Measurements from ENCODE around the gene SLC22A13. TPM values are rescaled to one million over a fixed set of nuclear protein-coding genes. Genes with fewer than 3 reads are reported as not detected.
"Not testable (repeated sequence)": the region's sequence is repeated elsewhere in the genome, so short reads cannot be mapped to it uniquely, and the experiment has no call there.

The SLC22A13 gene
- total RNA-seq, 1 donor from 2014 or later = 0.95 TPM

DNA sequence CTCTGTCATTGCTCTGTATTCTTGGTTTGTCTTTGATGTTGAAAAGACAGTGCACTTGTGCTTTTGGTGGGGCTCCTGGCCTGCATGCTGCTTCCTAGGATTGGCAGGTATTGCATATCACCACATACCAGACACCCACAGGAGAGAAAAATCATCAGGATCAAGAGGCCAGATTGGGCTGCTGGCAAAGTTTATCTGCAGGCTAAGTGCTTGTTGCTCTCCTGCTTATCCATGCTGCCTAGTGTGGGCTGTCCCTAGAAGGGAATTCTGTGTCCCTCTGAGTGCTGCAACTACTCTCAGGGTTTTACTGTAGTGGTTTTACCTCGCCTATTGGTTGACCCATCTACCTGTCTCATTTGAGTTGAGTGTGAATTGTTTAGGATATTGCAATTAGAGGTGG lies 833 bp upstream of the SLC22A13 start:
- DNase-seq (ENCODE audit: low spot score) = no peak

DNA sequence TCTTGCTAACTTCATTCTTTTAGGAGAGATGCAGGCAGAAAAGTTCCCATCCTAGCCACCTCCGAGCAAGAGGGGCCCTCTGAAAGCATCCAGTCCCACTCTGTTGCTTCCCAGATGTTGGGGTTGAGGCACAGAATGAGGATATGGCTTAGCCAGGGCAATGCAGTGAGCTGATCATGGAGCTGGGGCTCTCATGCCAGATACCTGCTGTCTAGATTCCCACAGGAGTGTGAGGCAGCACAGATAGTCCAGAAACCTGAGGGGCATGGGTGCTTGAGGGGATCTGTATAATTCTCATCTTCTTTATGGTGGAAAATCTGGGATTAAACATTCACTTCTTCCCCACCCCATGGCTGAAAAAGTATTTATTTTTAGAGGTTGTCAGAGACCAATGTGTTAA lies 1.2 kb downstream of the SLC22A13 start:
- DNase-seq (ENCODE audit: low spot score) = no peak

DNA sequence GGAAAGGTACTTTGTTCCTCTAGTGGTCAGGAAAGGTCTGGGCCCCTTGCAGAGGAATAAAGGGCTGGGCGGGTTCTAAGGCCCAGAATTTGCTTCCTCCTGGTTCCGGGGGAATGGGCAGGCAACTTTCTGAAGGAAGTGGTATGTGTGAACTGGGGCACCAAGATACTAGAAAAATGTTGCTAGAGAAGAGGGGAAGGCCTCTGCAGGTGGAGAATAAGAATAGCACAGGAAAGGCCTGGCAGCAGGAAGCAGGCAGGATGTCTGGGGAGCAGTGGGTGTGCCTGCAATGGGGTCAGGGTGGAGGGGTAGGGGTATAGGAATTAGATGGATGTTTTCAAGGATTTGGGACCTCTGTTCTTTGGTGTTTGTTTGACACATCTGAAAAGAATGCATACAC lies 2.0 kb downstream of the SLC22A13 start:
- no peak for DNase-seq (ENCODE audit: low spot score)

DNA sequence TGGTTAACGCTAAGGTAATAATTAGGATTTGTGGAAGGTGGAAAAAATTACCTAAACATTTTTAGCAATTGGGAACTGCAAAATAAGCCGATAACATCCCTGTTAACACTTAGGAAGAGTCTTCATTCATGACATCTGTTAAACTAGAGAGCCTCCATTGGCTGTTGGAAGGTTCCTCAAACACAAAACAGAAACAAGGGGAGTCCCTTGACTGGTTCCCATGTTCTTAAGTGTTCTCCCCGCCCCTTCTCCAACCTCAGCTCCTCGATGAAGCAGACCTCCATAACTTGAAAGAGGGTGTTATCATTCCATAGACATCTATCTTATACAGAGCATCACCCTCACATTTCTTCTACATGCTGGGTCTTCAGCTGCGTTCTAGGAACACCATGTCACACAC lies 2.5 kb downstream of the SLC22A13 start:
- DNase-seq (ENCODE audit: low spot score) = no peak

DNA sequence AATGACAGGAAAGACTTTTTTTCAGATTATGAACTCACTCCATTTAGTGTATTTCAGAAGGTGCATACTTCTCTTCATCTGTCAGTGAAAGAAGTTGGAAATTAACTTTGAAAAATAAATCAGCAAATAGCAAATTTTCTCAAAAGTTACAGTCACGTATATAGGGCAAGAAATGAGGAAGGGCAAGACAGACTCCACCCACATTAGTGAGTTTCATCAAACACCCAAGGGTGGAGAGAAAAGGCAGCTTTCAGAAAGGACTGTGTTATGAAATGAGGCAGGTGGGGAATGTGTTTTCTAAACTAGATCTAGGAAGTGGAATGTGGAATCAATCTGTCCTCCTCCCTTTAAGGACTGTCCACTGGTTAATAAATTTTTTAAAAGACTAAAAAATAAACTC lies 2.9 kb downstream of the SLC22A13 start:
- no peak for DNase-seq (ENCODE audit: low spot score)

DNA sequence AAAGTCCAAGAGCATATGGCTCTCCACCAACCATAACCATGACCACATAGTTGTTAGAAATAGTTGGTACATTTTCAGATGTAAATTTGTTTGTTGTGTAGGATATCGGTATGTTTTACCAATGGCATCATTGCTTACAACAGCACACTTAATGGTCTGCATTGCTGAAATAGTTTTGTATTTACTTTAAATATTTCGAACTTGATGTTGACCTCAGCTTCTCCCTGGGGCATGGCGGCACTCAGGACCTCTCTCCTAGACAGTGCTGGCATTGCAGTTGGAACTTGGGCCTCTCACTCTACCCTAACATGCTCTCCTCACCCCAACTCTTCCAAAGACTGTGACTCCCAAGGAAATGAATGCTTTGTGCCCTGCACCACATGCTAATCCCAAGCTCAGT lies 5.0 kb downstream of the SLC22A13 start:
- no peak for DNase-seq (ENCODE audit: low spot score)

DNA sequence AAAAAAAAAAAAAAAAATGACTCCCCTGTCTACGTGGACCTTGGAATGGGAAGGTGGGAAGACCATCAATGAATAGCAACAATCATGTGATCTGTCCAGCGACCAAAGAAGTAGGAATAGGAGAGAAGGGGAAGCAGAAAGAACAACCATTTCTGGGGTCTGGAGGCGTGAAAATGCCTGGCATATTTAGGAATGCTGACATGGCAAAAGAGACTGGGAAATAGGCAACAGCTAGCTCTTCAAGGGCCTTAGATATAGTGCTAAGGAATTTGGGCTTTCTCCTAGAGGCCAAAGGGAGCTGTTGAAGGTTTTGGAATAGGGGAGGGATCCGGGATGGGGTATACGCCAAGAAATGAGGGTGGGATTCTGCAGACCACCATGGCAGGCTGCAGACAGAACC lies 5.9 kb downstream of the SLC22A13 start:
- no peak for DNase-seq (ENCODE audit: low spot score)

DNA sequence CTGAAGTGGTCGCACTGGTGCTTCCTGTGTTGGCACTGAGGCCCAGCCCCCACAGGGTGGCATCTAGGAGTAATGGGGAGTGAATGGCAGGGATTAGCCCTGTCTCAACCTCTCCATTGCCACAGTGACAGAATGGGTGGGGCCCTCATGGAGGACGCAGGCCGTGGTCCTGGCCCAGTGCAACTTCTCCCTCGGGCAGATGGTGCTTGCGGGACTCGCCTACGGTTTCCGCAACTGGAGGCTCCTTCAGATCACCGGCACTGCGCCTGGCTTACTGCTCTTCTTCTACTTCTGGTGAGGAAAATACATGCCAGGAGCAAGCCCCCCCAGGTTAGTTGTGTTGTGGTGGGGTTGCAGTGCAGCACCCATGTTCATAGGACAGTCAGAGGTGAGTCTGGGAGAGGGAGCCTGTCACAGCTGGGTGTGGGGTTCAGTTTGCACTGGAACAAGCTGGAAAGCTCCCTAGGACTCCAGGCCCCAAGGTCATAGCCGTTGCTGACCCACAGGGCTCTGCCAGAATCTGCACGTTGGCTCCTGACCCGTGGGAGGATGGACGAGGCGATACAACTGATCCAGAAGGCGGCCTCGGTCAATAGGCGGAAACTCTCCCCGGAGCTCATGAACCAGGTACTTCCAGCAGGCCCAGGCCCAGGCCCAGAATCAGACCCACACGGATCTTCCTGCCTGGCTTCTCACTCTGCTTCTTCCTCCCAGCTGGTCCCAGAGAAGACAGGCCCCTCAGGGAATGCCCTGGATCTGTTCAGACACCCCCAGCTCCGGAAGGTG lies 9.4 kb downstream of the SLC22A13 start:
- no peak for DNase-seq (ENCODE audit: low spot score)

DNA sequence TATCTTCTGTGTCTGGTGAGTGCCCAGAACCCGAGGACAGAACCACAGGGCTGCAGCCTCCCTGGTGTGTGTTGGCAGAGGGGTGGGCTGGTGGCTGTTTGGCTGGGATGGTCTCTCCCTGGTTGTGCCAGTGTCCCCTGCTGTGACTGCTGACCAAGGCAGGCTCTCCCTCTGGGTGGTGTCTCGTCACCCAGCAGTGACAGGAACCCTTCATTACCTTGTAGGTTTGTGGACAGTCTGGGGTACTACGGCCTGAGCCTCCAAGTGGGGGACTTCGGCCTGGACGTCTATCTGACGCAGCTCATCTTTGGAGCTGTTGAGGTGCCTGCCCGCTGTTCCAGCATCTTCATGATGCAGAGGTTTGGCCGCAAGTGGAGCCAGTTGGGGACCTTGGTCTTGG lies 10.0 kb downstream of the SLC22A13 start:
- no peak for DNase-seq (ENCODE audit: low spot score)

DNA sequence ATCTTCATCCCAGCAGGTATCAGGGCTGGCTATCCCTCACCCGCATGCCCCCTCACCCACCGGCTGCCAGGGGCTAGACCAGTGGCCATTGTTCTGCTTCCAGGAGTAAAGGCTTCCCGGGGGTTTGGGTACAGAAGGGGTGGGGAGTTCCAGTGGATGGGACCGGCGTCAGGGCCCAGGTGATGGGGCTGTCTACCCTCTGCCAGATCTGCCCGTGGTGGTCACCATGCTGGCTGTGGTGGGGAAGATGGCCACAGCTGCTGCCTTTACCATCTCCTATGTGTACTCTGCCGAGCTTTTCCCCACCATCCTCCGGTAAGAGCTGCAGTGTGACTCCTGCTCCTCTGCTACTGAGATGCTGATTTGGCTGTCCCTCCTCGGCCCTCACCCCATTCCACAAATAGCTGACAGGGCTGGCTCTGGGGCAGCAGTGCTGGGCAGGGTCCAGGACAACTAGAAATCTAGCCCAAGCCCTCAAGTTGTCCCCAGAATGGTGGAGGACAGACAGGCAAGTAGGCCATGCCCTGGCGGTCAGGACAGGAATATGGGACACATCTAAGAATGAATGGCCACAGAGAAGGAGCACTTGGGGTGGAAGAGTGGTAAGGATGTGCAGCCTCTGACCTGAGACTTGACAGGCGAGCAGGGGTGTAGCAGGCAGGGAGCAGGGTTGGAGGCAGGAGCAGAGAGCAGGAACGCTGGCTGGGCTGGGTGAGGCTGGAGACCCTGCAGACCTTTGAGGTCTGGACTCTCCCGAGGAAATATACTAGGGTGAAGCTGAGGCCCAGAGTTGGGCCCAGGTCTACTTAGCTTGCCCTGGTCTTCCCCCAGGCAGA lies 10.7 kb downstream of the SLC22A13 start:
- no peak for DNase-seq (ENCODE audit: low spot score)

DNA sequence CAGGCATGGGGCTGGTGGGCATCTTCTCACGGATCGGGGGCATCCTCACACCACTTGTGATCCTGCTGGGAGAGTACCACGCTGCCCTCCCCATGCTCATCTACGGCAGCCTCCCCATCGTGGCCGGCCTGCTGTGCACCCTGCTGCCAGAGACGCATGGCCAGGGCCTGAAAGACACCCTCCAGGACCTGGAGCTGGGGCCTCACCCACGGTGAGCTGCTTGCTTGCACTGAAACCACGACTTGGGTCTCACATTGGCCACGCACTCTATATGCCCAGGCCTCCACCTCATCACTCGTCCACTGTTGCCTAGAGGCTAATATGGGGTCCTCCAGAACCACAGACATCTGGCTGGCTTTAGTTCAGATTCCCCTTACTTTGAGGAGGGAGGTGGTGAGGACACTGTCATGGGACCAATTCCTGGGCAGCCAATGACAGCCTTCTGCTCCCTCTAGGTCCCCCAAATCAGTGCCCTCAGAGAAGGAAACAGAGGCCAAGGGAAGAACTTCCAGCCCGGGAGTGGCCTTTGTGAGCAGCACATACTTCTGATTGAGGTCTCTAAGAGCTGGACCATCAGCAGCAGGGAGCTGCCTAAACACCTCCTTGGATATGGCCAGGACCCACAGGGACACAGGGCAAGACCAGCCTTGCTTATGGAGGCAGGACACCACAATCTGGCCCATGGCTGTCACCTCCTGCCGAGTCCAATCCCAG lies 11.5 kb downstream of the SLC22A13 start:
- no peak for DNase-seq (ENCODE audit: low spot score)

DNA sequence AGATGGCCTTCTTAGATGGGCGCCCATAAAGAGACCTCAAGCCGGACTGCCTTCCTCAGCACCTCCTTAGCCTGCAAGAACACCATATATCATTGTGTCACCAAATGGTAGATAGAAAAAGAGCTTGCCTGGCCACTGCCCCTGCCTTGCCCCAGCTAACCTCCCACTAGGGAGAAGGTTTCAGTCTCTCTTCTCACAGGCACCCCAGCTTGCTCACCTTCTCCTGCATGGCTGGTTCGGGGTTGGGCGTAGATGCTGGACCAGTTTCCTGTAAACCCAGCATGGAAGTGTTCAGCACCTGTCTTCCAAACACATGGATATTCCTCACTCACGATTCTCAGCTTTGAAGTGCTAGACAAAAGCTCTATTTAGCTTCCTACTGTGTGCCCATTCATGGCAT lies 13.2 kb downstream of the SLC22A13 start:
- DNase-seq (ENCODE audit: low spot score) = no peak

DNA sequence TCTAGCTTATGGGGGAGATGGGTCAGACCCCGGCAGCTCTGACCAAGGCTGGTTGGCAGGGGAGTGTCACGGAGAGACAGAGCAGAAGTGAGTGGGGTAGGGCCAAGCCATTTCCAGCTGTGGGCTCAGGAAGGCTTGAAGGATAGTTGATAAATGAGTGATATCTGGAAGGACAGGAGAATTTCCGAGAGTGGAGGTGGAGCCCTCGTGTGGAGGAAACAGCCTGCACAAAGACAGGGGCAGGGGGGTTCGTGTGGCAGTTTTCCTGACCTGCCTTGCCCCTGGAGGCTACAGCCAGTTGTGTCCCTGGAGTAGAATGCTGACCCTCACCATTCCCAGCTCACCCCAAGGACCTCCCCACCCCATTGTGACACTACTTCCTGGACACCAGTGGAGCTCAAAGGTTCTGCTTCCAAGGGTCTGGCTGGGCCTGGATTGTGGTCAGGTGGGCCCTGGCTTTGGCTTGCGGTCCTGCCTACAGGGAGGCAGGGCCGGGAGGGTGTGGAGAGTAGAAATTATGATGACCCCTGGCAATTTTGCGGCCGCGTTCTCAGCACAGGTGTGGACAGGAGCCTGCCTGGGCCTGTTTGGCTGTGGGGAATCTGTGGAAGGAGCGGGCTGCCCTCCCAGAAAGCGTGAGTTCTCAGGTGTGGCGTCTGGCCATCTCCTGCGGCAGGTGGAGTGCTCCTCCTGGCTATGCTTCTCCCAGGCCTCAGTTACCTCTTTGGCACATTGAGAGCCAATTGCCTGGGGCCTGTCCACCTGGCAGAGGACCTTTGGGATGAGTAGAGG lies 16.5 kb downstream of the SLC22A13 start, which contains the start of gene SLC22A14:
SLC22A14 (plus strand) TSS at position 400 of the 792 bp plus-strand sequence. CDS start 23,733 bp downstream, outside the sequence.
- DNase-seq (ENCODE audit: low spot score) = no peak

DNA sequence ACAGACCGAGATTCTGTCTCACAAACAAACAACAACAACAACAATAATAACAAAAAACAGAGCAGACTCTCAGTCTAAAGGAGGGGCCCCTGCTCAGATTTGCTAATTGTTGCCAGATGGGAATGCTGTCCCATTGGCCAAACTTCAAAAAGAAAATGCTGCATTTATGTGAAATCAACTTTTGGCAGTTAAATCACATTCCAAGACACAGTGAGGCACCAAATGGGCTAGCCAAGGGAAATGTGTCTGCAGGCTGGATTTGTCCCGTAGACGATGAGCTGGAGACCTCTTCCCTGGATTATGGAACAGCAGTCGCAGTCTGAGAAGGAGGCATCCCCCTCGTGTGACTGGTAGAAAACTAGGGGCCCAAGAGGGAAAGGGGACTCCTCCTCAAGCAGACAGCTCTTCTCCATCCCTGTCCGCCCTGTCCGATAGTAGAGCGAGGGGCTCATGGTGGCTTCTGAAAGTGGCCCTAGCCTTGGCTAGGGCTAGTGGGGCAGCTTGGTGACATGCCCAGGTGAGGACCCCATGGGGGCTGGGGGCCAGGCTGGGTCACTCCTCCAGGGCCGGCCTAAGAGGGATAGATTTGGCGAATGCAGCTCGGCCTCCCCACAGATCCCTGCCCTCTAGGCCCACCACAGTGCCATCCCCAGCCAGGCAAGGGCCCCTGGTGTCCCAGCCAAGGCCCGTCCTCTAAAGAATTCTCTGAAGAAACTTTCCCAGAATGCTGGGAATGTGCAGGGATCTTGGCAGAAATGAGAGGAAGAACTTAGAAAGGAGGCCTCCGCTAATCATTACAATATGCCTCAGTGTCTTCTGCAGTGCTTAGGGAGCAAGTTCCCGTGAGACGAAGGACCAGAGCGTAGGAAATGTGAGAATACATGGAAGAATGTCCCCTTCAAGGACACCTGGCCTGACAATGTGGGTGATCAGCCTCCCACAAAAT lies 18.5 kb downstream of the SLC22A13 start:
- no peak for DNase-seq (ENCODE audit: low spot score)

DNA sequence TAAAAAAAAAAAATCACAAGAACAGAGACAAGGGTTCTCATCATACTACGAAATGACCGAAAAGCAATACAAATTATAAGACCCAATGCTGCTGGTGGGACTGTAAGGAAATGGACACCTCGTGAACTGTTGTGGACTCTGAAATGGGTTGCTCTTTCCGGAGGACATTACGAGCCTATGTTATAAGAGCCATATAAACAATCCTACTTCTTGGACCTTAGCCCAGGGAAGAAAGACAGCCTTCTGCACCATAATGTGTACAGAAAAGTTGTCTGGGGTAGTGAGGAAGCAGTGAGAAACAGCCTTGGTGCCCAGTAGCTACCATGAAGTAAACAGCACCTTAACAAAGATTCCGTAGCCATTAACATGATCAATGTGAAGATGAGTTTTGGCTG lies 19.1 kb downstream of the SLC22A13 start:
- DNase-seq (ENCODE audit: low spot score) = no peak

DNA sequence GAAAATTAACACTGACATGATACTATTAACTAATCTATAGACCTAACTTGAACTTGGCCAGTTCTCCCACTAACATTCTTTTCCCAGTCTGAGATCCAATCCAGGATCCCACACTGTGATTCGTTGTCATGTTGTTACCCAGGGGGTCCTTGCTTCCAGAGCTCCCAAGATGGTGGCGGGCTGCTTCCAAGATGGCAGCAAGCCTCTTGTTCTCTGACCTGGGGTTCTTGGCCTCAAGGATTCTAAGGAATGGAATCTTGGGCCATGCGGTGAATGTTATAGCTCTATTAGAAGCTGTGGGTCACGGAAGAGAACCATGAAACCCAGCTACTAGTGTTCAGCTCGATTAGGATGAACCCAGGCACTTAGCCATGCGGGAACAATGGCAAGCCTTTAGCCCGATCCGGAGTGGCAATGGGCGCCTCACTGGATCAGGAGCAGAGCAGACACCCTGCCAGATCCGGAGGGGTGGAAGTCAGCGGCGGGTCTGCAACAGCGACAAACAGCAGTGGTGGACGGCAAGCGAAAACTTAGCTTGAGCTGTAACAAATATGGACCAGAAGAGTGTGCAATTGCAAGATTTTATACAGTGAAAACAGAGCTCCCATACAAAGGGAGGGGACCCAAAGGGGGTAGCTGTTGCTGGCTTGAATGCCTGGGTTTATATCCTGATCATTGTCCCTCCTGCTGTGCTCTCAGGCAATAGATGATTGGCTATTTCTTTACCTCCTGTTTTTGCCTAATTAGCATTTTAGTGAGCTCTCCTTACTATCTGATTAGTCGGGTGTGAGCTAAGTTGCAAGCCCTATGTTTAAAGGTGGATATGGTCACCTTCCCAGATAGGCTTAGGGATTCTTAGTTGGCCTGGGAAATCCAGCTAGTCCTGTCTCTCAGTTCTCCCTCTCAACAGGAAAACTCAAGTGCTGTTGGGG lies 23.9 kb downstream of the SLC22A13 start:
- not testable (repeated sequence) for DNase-seq (ENCODE audit: low spot score)

DNA sequence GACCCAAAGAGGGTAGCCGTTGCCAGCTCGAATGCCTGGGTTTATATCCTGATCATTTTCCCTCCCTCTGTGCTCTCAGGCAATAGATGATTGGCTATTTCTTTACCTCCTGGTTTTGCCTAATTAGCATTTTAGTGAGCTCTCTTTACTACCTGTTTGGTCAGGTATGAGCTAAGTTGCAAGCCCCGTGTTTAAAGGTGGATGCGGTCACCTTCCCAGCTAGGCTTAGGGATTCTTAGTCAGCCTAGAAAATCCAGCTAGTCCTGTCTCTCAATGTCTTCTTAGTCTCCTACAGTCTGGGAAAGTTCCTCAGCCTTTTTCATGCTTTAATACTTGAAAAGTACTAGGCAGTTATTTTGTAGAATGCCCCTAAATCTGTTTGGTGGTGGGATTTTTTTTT lies 31.4 kb downstream of the SLC22A13 start:
- DNase-seq (ENCODE audit: low spot score) = not testable (repeated sequence)

DNA sequence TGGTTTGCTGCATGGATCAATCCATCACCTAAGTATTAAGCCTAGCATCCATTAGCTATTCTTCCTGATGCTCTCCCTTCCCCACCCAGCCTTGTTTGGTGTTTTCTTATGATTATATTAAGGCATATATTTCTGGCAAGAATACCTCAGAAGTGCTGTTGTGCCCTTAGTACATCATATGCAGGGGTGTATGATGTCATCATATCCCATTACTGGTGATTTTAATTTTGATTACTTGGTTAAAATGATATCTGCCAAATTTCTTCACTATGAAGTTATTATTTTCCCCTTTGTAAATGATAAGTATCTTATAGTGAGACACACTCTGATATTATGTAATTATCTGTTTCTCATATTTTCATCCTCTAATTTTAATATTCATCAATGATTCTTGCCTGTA lies 31.9 kb downstream of the SLC22A13 start:
- no peak for DNase-seq (ENCODE audit: low spot score)
